ENCODE measurements around the gene DAB2IP.

DAB2IP gene

DNA sequence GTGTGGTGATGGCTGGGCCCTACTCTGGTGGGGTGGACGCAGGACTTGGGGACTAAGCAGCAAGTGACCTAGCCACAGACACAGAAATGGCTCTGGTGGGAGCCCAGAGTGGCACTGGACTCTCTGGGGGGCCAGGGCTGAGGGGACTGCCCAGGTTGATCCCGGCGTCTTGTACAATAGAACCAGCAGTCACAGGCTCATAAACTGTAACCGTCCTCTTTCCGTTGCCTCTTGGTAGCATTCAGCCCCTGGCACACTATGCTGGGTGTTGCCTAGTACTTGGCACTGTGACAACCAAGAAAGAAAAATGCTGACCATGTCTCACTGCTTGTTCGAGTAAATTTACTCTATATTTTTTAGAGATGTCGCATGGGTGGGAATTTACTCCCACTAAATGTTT lies 80.5 kb downstream of the DAB2IP start:
- TF ChIP-seq, protein P1, sequence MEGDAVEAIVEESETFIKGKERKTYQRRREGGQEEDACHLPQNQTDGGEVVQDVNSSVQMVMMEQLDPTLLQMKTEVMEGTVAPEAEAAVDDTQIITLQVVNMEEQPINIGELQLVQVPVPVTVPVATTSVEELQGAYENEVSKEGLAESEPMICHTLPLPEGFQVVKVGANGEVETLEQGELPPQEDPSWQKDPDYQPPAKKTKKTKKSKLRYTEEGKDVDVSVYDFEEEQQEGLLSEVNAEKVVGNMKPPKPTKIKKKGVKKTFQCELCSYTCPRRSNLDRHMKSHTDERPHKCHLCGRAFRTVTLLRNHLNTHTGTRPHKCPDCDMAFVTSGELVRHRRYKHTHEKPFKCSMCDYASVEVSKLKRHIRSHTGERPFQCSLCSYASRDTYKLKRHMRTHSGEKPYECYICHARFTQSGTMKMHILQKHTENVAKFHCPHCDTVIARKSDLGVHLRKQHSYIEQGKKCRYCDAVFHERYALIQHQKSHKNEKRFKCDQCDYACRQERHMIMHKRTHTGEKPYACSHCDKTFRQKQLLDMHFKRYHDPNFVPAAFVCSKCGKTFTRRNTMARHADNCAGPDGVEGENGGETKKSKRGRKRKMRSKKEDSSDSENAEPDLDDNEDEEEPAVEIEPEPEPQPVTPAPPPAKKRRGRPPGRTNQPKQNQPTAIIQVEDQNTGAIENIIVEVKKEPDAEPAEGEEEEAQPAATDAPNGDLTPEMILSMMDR (IDR thresholded peaks at IDR 0.05), result no peak

DNA sequence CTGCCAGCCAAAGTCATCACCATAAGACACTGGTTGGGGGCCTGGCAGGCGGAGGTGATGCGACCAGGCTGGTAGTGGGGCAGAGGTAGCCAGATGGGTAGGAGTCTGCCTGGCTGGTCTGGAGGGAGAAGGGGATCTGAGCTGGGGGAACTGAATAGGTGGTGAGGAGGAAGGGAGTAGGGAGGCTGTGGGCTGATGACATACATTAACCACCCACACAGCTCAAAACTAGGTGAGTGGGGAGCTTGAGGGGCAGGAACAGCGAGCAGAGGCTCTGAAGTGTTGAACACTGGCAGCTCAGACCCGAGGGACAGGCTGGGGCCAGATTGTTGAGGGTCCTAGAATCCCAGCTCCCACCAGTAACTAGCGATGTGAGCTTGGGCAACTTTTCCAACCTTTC lies 81.0 kb downstream of the DAB2IP start:
- TF ChIP-seq, protein P1 (IDR thresholded peaks at IDR 0.05), result no peak

DNA sequence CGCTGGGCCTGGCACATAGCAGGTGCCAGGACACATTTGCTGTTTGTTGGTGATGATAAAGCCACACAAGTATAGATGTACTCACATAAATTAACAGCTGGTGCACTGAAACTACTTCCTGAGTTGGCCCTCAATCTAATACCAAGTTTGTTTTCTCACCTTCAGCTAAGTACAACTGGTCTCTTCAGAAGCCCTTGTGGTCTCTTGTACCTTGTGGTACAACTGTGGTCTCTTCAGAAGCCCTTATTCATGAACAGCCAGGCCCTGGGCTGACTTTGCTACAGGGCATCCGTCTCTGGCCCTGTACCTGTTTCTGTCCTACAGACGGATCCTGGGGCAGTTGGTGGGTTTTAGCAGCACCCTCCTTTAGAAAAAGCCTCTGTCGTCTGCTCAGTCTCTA lies 81.5 kb downstream of the DAB2IP start:
- TF ChIP-seq, protein P1 (IDR thresholded peaks at IDR 0.05), result no peak

DNA sequence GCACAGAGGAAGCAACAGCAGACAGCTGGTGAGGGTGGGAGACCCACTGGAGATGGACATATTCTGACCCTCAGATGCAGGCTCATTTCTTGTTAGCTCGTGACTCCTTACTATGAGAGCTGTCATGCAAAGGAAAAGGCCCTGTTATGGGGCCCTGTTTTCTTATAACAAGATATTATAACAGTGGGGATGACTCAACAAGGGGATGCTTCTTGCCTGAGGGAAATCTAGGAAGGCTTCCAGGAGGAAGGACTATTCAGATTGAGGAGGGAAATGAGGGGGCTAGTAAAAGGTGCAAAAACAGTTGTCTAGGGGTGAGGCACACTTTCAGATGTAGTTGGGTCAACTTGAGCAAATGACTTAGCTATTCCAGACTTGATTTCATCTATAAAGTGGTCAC lies 83.0 kb downstream of the DAB2IP start:
- TF ChIP-seq, protein P1 (IDR thresholded peaks at IDR 0.05), result no peak

DNA sequence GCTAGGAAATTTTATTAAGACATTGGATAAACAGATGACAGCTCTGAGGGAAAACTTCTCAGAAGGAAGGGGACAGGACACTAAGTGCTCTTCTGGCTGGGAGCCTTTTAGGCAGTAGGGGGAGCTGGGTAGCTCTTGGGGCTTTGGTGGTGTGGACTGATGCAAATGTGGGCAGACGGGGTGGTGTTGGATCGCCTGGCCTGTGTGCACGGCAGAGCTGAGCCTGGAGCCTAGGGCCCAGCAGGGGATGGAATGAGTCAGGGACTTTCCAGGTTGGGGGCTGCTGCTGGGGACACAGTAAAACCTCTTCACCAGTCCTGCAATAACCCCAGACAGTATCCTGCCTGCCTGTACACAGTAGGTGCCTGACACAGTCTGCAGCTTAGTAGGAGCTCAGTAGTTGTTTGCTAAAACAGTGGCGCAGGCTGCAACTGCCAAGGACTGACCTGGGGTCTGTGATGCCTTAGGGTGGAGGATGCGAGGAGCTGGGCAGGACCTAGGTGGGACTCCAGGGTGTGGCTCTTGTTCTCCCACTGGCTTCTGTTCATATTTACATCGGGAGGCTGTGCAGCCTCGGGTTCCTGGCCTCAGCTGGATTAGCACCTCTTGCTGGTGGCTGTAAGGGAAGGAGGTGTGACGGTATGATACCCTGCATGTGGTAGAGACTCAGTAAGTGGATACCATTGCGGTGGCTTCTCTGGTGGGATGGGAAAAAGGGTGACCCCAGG lies 83.8 kb downstream of the DAB2IP start:
- TF ChIP-seq, protein P1 (IDR thresholded peaks at IDR 0.05), result no peak; the same call in 1 of the 2 replicates

DNA sequence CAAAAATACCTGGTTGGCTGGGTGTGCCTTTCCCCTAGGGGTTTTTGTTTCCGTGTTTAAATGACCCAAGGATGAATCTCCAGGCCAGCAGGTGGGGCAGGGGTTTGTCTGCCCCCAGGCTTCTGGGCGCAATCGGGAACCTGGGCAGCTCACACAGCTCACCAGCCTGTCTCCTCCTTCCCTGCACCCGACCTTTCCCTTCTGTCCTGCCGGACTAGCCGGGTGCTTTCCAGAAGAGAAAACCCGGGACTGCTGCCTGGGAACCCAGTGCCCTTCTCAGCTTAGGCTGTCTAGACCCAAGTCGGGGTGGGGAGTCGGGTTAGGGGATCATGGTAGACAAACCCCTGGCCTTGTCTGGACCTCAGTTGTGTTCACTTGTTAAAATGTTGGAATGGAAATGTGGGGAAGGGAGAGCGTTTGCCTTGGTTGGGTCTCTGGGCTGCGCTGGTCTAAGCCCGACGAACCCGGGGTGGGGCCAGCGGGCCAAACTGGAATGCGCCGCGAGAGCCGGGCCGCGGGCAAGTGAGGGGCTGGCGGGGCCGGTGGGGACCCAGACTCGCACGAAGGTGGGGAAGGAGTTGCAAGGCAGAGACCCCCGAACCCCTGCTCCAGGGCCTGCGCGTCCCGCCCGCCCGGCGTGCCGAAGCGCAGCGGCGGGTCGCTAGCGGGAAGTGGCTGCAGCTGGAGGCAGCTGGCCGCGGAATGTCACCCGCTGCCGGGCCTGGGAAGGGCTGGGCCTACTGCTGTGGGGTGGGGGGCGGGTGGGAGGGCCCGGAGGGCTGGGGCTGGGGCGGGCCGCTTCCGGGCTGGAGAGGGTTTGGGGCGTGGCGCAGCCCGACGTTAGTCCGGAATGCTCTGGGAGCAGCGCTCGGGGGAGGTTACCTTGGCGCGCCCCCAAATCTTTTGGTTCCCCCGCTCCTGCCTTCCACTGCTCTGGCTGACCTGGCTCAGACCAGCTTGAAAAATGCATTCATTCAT lies 84.6 kb downstream of the DAB2IP start:
- TF ChIP-seq, protein P1 (IDR thresholded peaks at IDR 0.05), result no peak

DNA sequence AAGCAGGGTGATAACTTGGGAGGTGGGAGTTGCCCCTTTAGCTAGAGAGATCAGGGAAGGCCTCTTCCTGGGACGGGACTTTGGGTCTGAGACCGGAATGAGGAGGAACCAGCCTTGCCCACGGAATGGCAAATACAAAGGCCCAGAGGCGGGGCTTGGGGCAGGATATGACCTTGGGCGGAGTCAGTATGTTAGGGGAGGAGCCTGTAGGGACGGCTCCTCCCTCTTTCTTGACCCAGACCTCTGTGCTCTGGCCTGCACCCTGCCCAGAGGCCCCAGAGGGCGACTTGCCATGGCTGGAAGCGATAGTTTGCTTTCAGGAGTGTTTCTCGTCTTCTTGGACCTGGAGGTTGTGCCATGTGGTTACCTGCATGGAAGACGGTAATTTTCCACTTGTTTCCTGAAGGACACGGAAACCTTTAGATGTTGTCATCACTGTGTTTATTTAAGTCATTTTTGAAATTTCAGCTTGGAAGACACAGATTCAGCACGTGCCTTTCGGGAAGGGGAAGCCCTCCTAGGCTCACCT lies 85.6 kb downstream of the DAB2IP start:
- TF ChIP-seq, protein P1 (IDR thresholded peaks at IDR 0.05), result no peak

All from LNCAP (cell line).